OCI-M2 (cell line): ENCODE data around the gene PITPNM3.
"Not testable (repeated sequence)": the region's sequence is repeated elsewhere in the genome, so short reads cannot be mapped to it uniquely, and the experiment has no call there.

ENCODE experiments used
- DNase-seq: peaks from one replicate; lab custom pipeline; 2025; ENCODE audit not compliant: unreplicated experiment; lab: John Stamatoyannopoulos, UW

PITPNM3 gene

GRCh38 chr17:6575596-6575988, 19.2 kb upstream of the PITPNM3 start:
- DNase-seq: no peak

GRCh38 chr17:6574687-6575595, 18.6 kb upstream of the PITPNM3 start:
- no peak for DNase-seq

GRCh38 chr17:6573982-6574686, 17.8 kb upstream of the PITPNM3 start:
- no peak for DNase-seq

- not testable (repeated sequence) for DNase-seq
Observed at GRCh38 chr17:6573495-6573894, 17.1 kb upstream of the PITPNM3 start.

- DNase-seq: no peak
Observed at GRCh38 chr17:6572972-6573370, 16.6 kb upstream of the PITPNM3 start.

- no peak for DNase-seq
Observed at GRCh38 chr17:6571452-6571781, 15.1 kb upstream of the PITPNM3 start.

GRCh38 chr17:6570731-6571451, 14.5 kb upstream of the PITPNM3 start:
- no peak for DNase-seq

- DNase-seq: no peak
Observed at GRCh38 chr17:6569370-6570285, 13.3 kb upstream of the PITPNM3 start.

- DNase-seq: no peak
Observed at GRCh38 chr17:6568184-6568758, 11.9 kb upstream of the PITPNM3 start.

GRCh38 chr17:6567528-6568183, 11.3 kb upstream of the PITPNM3 start:
- no peak for DNase-seq

- no peak for DNase-seq
Observed at GRCh38 chr17:6561446-6561845, 5.1 kb upstream of the PITPNM3 start.

- DNase-seq: no peak
Observed at GRCh38 chr17:6560496-6560895, 4.1 kb upstream of the PITPNM3 start.

GRCh38 chr17:6559753-6560215, 3.4 kb upstream of the PITPNM3 start:
- DNase-seq: no peak

GRCh38 chr17:6558932-6559752, 2.8 kb upstream of the PITPNM3 start:
- DNase-seq: no peak

GRCh38 chr17:6558276-6558675, 1.9 kb upstream of the PITPNM3 start:
- no peak for DNase-seq

- no peak for DNase-seq
Observed at GRCh38 chr17:6557040-6557438, 684 bp upstream of the PITPNM3 start.

GRCh38 chr17:6555331-6556120, 829 bp downstream of the PITPNM3 start:
- DNase-seq: no peak

- DNase-seq: no peak
Observed at GRCh38 chr17:6554871-6555330, 1.5 kb downstream of the PITPNM3 start.
